ENCODE results near the gene LIN28B. TPM values are rescaled to one million over a fixed set of nuclear protein-coding genes. Genes with fewer than 3 reads are reported as not detected.
"Not testable (repeated sequence)": the region's sequence is repeated elsewhere in the genome, so short reads cannot be mapped to it uniquely, and the experiment has no call there.

Gene LIN28B
- total and polyA plus RNA-seq, 10 donors = not detected

DNA sequence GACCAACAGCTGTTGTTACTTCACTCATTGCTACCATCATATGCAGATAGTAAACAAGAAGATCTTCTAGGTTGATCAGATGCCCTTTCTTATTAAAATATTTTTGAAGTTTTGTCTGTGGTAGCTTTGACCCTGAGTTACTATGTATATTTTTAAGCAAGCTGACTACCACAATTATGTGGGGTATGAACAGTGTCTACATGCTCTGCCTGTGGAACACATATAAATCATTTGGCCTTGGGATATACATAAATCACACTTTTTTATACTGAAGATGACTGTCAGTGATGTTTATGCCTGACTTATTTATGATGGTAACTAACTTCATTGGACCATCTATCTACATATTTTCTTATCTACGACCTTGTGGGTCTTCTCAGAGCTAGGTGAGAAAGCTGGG is 44.2 kb downstream of the LIN28B start:
- no peaks in the 10 kb centered on the region for H3K4me1 ChIP-seq
- no peak overlapping the region for H3K27ac ChIP-seq
- DNase-seq = no peak
- H3K36me3 ChIP-seq = no peaks in the 10 kb centered on the region
- no peak for TF ChIP-seq POLR2AphosphoS5 (IDR thresholded peaks at IDR 0.05)
- TF ChIP-seq, protein P1, sequence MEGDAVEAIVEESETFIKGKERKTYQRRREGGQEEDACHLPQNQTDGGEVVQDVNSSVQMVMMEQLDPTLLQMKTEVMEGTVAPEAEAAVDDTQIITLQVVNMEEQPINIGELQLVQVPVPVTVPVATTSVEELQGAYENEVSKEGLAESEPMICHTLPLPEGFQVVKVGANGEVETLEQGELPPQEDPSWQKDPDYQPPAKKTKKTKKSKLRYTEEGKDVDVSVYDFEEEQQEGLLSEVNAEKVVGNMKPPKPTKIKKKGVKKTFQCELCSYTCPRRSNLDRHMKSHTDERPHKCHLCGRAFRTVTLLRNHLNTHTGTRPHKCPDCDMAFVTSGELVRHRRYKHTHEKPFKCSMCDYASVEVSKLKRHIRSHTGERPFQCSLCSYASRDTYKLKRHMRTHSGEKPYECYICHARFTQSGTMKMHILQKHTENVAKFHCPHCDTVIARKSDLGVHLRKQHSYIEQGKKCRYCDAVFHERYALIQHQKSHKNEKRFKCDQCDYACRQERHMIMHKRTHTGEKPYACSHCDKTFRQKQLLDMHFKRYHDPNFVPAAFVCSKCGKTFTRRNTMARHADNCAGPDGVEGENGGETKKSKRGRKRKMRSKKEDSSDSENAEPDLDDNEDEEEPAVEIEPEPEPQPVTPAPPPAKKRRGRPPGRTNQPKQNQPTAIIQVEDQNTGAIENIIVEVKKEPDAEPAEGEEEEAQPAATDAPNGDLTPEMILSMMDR (IDR thresholded peaks at IDR 0.05 in 8 of 11, conservative IDR thresholded peaks at IDR 0.05 in 3 of 11) = no peak
- TF ChIP-seq POLR2A (IDR thresholded peaks at IDR 0.05) = no peak
- no peaks in the 10 kb centered on the region for H3K9me3 ChIP-seq
- 51 to 83% (median 62%) methylated on average over 1 of the region's 1 CpG for WGBS, 5 donors
- H3K4me3 ChIP-seq = no peak overlapping the region
- no peaks in the 10 kb centered on the region for H3K27me3 ChIP-seq (replicated peaks in 1 of 7)
- intact Hi-C loops (cut with DNase I; ENCODE audit: low total_unique reads) = no loop called here

GRCh38 chr6:105001906-105002305 is 45.0 kb downstream of the LIN28B start:
- H3K27me3 ChIP-seq (replicated peaks in 1 of 7) = no peaks in the 10 kb centered on the region
- intact Hi-C loops (cut with DNase I; ENCODE audit: low total_unique reads) = no loop called here
- WGBS, 5 donors = 50 to 80% (median 71%) methylated on average over 1 of the region's 1 CpG
- H3K36me3 ChIP-seq = no peaks in the 10 kb centered on the region
- TF ChIP-seq, protein P1 (IDR thresholded peaks at IDR 0.05 in 8 of 11, conservative IDR thresholded peaks at IDR 0.05 in 3 of 11) = no peak
- TF ChIP-seq POLR2A (IDR thresholded peaks at IDR 0.05) (no peak), POLR2AphosphoS5 (IDR thresholded peaks at IDR 0.05) (no peak)
- no peaks in the 10 kb centered on the region for H3K9me3 ChIP-seq
- no peak overlapping the region for H3K27ac ChIP-seq
- no peak for DNase-seq
- H3K4me1 ChIP-seq = no peaks in the 10 kb centered on the region
- no peak overlapping the region for H3K4me3 ChIP-seq

DNA sequence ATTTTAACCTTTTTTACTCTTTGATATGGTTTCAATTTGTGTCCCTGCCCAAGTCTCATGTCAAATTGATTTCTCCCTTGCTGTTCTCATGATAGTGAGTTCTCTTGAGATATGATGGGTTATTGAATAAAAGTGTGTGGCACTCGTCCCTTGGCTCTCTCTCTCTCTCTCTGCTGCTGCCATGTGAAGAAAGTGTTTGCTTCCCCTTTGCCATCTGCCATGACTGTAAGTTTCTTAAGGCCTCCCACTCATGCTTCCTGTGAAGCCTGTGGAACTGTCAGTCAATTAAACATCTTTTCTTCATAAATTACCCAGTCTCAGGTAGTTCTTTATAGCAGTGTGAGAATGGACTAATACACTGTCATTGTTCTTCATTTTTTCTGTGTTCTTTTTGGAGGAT is 48.5 kb downstream of the LIN28B start:
- no peak overlapping the region for H3K27ac ChIP-seq
- H3K4me1 ChIP-seq = no peaks in the 10 kb centered on the region
- TF ChIP-seq POLR2A (IDR thresholded peaks at IDR 0.05) = no peak
- TF ChIP-seq, protein P1 (IDR thresholded peaks at IDR 0.05 in 8 of 11, conservative IDR thresholded peaks at IDR 0.05 in 3 of 11) = no peak
- no peak for TF ChIP-seq POLR2AphosphoS5 (IDR thresholded peaks at IDR 0.05)
- intact Hi-C loops (cut with DNase I; ENCODE audit: low total_unique reads) = no loop called here
- no peaks in the 10 kb centered on the region for H3K9me3 ChIP-seq
- WGBS, 5 donors = 10 to 60% (median 22%) methylated on average over 1 of the region's 1 CpG
- no peak for DNase-seq
- no peaks in the 10 kb centered on the region for H3K27me3 ChIP-seq (replicated peaks in 1 of 7)
- no peak overlapping the region for H3K4me3 ChIP-seq
- H3K36me3 ChIP-seq = no peaks in the 10 kb centered on the region

DNA sequence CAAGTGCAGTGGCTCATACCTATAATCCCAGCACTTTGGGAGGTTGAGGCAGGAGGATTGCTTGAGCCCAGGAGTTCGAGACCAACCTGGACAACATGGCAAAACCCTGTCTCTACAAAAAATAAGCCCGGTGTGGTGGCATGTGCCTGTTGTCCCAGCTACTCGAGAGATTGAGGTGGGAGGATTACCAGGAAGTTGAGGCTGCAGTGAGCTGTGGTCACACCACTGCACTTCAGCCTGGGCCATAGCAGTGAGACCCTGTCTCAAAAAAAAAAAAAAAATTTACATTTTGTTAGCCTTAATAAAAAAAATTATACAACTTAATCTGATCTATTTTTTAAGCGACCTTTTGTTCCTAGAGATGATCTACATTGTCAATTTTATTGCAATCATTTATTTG is 56.6 kb downstream of the LIN28B start:
- H3K4me3 ChIP-seq; H3K9me3 ChIP-seq; H3K36me3 ChIP-seq; intact Hi-C loops (cut with DNase I; ENCODE audit: low total_unique reads); DNase-seq; H3K4me1 ChIP-seq; H3K27ac ChIP-seq; H3K27me3 ChIP-seq (replicated peaks in 1 of 7): not testable (repeated sequence)
- 76 to 90% (median 85%) methylated on average over 4 of the region's 4 CpGs for WGBS, 5 donors

DNA sequence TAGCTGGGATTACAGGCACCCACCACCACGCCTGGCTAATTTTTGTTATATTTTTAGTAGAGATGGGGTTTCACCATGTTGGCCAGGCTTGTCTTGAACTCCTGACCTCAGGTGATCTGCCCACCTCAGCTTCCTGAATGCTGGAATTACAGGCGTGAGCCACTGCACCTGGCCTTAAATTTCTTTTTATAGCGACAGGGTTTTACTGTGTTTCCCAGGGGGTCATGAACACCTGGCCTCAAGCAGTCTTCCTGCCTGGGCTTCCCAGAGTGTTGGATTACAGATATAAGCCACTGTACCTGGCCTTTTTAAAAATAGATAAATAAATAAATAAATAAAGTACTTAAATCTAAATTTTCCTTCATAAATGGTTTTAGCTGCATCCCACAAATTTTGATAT is 57.5 kb downstream of the LIN28B start:
- intact Hi-C loops (cut with DNase I; ENCODE audit: low total_unique reads) = no loop called here
- Histone ChIP-seq H3K9me3 (no peaks in the 10 kb centered on the region), H3K36me3 (no peaks in the 10 kb centered on the region), H3K4me3 (no peak overlapping the region), H3K27ac (no peak overlapping the region), H3K27me3 (replicated peaks in 1 of 7) (peaks cover 0 to 4% (median 0%) of the 10 kb centered on the region in 7 donors), H3K4me1 (no peaks in the 10 kb centered on the region)
- WGBS, 5 donors = 78 to 89% (median 82%) methylated on average over 3 of the region's 3 CpGs
- TF ChIP-seq, protein P1 (IDR thresholded peaks at IDR 0.05 in 8 of 11, conservative IDR thresholded peaks at IDR 0.05 in 3 of 11) = no peak
- TF ChIP-seq POLR2A (IDR thresholded peaks at IDR 0.05) = no peak
- no peak for TF ChIP-seq POLR2AphosphoS5 (IDR thresholded peaks at IDR 0.05)
- no peak for DNase-seq

All from spleen (tissue), 11 donors.